Measurements from ENCODE around the gene TBC1D16.
A peak's percentile ranks its signal among the peaks of the same experiment; 100 is the strongest.

DNA sequence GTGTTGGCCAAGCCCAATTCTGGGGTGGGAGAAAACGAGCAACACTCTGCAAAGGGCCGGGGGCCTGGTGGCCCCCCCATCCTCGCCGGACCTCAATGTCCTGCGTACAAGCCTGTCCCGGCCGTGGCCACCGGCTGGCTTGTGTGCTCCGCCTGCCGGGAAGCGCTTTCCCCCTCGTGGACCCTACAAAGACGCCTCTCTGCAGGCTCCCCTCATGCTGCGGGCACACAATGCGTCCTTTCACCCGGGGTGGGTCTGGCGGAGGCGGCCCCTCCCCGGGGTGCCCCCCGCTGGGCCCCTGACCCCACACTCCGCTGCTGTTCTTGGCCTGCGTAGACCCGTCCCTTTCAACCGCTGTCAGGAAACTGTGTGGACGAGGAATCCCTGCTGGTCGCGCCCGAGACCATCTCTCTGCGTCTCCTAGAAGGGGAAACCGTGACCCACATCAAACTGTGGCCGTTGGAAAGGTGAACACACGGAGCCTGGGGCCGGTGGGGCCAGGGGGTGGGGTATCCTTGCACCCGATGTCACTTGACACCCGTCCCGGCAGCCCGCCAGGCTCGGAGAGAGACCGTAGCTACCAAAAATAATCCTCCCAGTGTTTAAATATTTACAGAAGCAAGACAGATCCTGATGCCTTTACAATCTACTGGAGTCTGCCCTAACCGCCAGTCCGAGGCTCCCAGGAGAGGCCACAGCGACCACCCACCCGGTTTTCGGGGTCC is 43.6 kb downstream of the TBC1D16 start:
- TF ChIP-seq, protein P1, sequence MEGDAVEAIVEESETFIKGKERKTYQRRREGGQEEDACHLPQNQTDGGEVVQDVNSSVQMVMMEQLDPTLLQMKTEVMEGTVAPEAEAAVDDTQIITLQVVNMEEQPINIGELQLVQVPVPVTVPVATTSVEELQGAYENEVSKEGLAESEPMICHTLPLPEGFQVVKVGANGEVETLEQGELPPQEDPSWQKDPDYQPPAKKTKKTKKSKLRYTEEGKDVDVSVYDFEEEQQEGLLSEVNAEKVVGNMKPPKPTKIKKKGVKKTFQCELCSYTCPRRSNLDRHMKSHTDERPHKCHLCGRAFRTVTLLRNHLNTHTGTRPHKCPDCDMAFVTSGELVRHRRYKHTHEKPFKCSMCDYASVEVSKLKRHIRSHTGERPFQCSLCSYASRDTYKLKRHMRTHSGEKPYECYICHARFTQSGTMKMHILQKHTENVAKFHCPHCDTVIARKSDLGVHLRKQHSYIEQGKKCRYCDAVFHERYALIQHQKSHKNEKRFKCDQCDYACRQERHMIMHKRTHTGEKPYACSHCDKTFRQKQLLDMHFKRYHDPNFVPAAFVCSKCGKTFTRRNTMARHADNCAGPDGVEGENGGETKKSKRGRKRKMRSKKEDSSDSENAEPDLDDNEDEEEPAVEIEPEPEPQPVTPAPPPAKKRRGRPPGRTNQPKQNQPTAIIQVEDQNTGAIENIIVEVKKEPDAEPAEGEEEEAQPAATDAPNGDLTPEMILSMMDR (IDR thresholded peaks at IDR 0.05): peak; percentile 40
- no peak for TF ChIP-seq EZH2 (IDR thresholded peaks at IDR 0.05; ENCODE audit: borderline replicate concordance, insufficient read depth, low read depth, low read length, poor library complexity, severe bottlenecking)

Data from B cell (primary cell).